K562 (cell line): Measurements from ENCODE around the gene ACADVL.

Experiments used
- CTCF ChIP-seq, 3 experiments: IDR thresholded peaks in 2 of 3; conservative IDR thresholded peaks in 1 of 3; 2 replicates each; pipeline ENCODE4 v1.5.1; 2011 to 2012; ENCODE audit warnings: low read length in 3 of 3, mild to moderate bottlenecking in 3 of 3, control low read depth in 2 of 3, improper control_type of control experiment in 1 of 3, inconsistent platforms in 1 of 3, low read depth in 1 of 3, mixed read lengths in 1 of 3, moderate library complexity in 1 of 3; ENCODE audit not compliant: insufficient read depth in 2 of 3
- GABPA ChIP-seq: fragments of 200-800 bp; sonication (Bioruptor generic); conservative IDR thresholded peaks from 2 replicates; pipeline ENCODE4 v1.6.1; 2016; ENCODE audit warnings: low read depth, missing genetic modification characterization, missing compliant biosample characterization
- HDAC2 ChIP-seq: fragments of 450-650 bp; IDR thresholded peaks from 2 replicates; pipeline ENCODE4 v1.6.1; 2016; ENCODE audit warnings: mild to moderate bottlenecking
- HMG20A ChIP-seq: fragments of 450-650 bp; formaldehyde crosslinking; conservative IDR thresholded peaks from 2 replicates; pipeline ENCODE4 v1.4.0; 2020; ENCODE audit warnings: mild to moderate bottlenecking, mixed read lengths
- MTA2 ChIP-seq: fragments of 450-650 bp; IDR thresholded peaks from 2 replicates; pipeline ENCODE4 v1.6.1; 2016; ENCODE audit warnings: low read depth
- PHB ChIP-seq: fragments of 250-450 bp; sonication (Bioruptor Pico); IDR thresholded peaks from 2 replicates; pipeline ENCODE4 v1.5.0; 2021
- RBBP5 ChIP-seq: fragments of 200-600 bp; sonication (generic); IDR thresholded peaks from 2 replicates; pipeline ENCODE4 v1.6.1; 2012; ENCODE audit warnings: borderline replicate concordance, mild to moderate bottlenecking, low read length, control low read depth, inconsistent platforms; ENCODE audit not compliant: insufficient read depth, poor library complexity, severe bottlenecking
- SP2 ChIP-seq: IDR thresholded peaks from 2 replicates; pipeline ENCODE4 v1.6.1; 2011; ENCODE audit warnings: mild to moderate bottlenecking, low read depth, low read length, moderate library complexity; ENCODE audit not compliant: poor library complexity, severe bottlenecking; ENCODE audit errors: extremely low read depth

GRCh38 chr17:7236808-7237207, 17.1 kb downstream of the ACADVL start:
- TF ChIP-seq GABPA (tag) (no peak), RBBP5 (no peak), PHB (CRISPR knock-in tag) (no peak), CTCF (IDR thresholded peaks at IDR 0.05 in 2 of 3, conservative IDR thresholded peaks at IDR 0.05 in 1 of 3; ENCODE audit: insufficient read depth in 2 of 3, low read depth in 1 of 3, low read length in 3 of 3) (no peak), HDAC2 (no peak), HMG20A (CRISPR knock-in tag) (no peak), MTA2 (no peak), SP2 (no peak)
